Measurements from ENCODE around the gene PGC.

PGC gene

GRCh38 chr6:41711323-41712038 lies 35.7 kb downstream of the PGC start:
- no peak for DNase-seq

GRCh38 chr6:41709375-41709774 lies 37.8 kb downstream of the PGC start:
- DNase-seq = no peak

GRCh38 chr6:41708856-41709255 lies 38.3 kb downstream of the PGC start:
- no peak for DNase-seq

- peak; percentile 21 for DNase-seq
These were observed 39.5 kb downstream of the PGC start for GRCh38 chr6:41707565-41708200.

GRCh38 chr6:41706876-41707564 lies 40.2 kb downstream of the PGC start:
- DNase-seq = no peak

- peak; percentile 48 for DNase-seq
These were observed 41.0 kb downstream of the PGC start for GRCh38 chr6:41705996-41706835.

GRCh38 chr6:41705311-41705995 lies 41.7 kb downstream of the PGC start:
- DNase-seq = no peak

GRCh38 chr6:41704656-41705310 lies 42.4 kb downstream of the PGC start:
- DNase-seq = no peak

- no peak for DNase-seq
These were observed 43.2 kb downstream of the PGC start for GRCh38 chr6:41704028-41704427.

- DNase-seq = no peak
These were observed 44.3 kb downstream of the PGC start for GRCh38 chr6:41702771-41703494.

GRCh38 chr6:41702089-41702745 lies 45.0 kb downstream of the PGC start:
- DNase-seq = no peak

- no peak for DNase-seq
These were observed 46.5 kb downstream of the PGC start for GRCh38 chr6:41700463-41701347.

- no peak for DNase-seq
These were observed 48.1 kb downstream of the PGC start for GRCh38 chr6:41699063-41699462.

GRCh38 chr6:41697861-41698781 lies 49.1 kb downstream of the PGC start:
- DNase-seq = no peak

- no peak for DNase-seq
These were observed 50.4 kb downstream of the PGC start for GRCh38 chr6:41696788-41697187.

GRCh38 chr6:41695825-41696224 lies 51.4 kb downstream of the PGC start:
- DNase-seq = no peak

- DNase-seq = no peak
These were observed 52.2 kb downstream of the PGC start for GRCh38 chr6:41694815-41695526.
